Epithelial cell of prostate (primary cell): ENCODE data around the gene ECEL1.

Source experiments
- DNase-seq: peaks from one replicate; pipeline ENCODE4 v3.0.0-alpha.2; 2011; ENCODE audit warnings: low read depth, low spot score
- H3K27ac ChIP-seq: fragments of 450-650 bp; 2 replicates; pipeline ENCODE4 v1.5.1; 2017; ENCODE audit warnings: mild to moderate bottlenecking

The ECEL1 gene

GRCh38 chr2:232523682-232524597, 36.3 kb upstream of the ECEL1 start:
- DNase-seq: no peak
- no peak overlapping the region for H3K27ac ChIP-seq

GRCh38 chr2:232523402-232523681, 35.7 kb upstream of the ECEL1 start:
- DNase-seq: no peak
- no peak overlapping the region for H3K27ac ChIP-seq

- DNase-seq: no peak
These were observed 35.2 kb upstream of the ECEL1 start for GRCh38 chr2:232522623-232523401.

GRCh38 chr2:232521959-232522622, 34.5 kb upstream of the ECEL1 start:
- H3K27ac ChIP-seq: no peak overlapping the region
- no peak for DNase-seq

More at GRCh38 chr2:232522623-232523401, 35.2 kb upstream of the ECEL1 start:
- H3K27ac ChIP-seq: no peak overlapping the region

GRCh38 chr2:232521098-232521497, 33.5 kb upstream of the ECEL1 start:
- DNase-seq: no peak
- no peak overlapping the region for H3K27ac ChIP-seq

- H3K27ac ChIP-seq: no peak overlapping the region
- no peak for DNase-seq
These were observed 32.9 kb upstream of the ECEL1 start for GRCh38 chr2:232520489-232520888.

GRCh38 chr2:232519581-232520438, 32.2 kb upstream of the ECEL1 start, which contains the start of gene PRSS56:
TSS of gene PRSS56 (plus strand) at chr2:232520388. CDS start at chr2:232520599, 211 bp downstream.
- DNase-seq: no peak

GRCh38 chr2:232518844-232519243, 31.2 kb upstream of the ECEL1 start:
- no peak for DNase-seq
- H3K27ac ChIP-seq: no peak overlapping the region

More at GRCh38 chr2:232519581-232520438, 32.2 kb upstream of the ECEL1 start, which contains the start of gene PRSS56:
- no peak within 1 kb of the TSS for H3K27ac ChIP-seq

GRCh38 chr2:232516551-232516950, 28.9 kb upstream of the ECEL1 start:
- H3K27ac ChIP-seq: no peak overlapping the region
- no peak for DNase-seq

- H3K27ac ChIP-seq: no peak overlapping the region
- DNase-seq: no peak
These were observed 28.0 kb upstream of the ECEL1 start for GRCh38 chr2:232515639-232516038.

GRCh38 chr2:232513353-232513752, 25.7 kb upstream of the ECEL1 start:
- DNase-seq: no peak
- H3K27ac ChIP-seq: no peak overlapping the region

GRCh38 chr2:232512602-232513001, 25.0 kb upstream of the ECEL1 start:
- DNase-seq: no peak
- no peak overlapping the region for H3K27ac ChIP-seq

- no peak overlapping the region for H3K27ac ChIP-seq
- DNase-seq: no peak
These were observed 23.8 kb upstream of the ECEL1 start for GRCh38 chr2:232511336-232511890.

- no peak overlapping the region for H3K27ac ChIP-seq
- no peak for DNase-seq
These were observed 20.6 kb upstream of the ECEL1 start for GRCh38 chr2:232508251-232508650.

GRCh38 chr2:232506709-232507108, 19.1 kb upstream of the ECEL1 start:
- no peak for DNase-seq
- no peak overlapping the region for H3K27ac ChIP-seq

- DNase-seq: no peak
- no peak overlapping the region for H3K27ac ChIP-seq
These were observed 18.2 kb upstream of the ECEL1 start for GRCh38 chr2:232505856-232506255.

GRCh38 chr2:232504438-232504837, 16.8 kb upstream of the ECEL1 start:
- no peak for DNase-seq

GRCh38 chr2:232503809-232504323, 16.2 kb upstream of the ECEL1 start:
- DNase-seq: no peak

More at GRCh38 chr2:232504438-232504837, 16.8 kb upstream of the ECEL1 start:
- no peak overlapping the region for H3K27ac ChIP-seq

More at GRCh38 chr2:232503809-232504323, 16.2 kb upstream of the ECEL1 start:
- H3K27ac ChIP-seq: no peak overlapping the region
